Glomerular endothelial cell (primary cell): ENCODE results near the gene KRTAP5-7. TPM values are rescaled to one million over a fixed set of nuclear protein-coding genes. Genes with fewer than 3 reads are reported as not detected.
"Not testable (repeated sequence)": the region's sequence is repeated elsewhere in the genome, so short reads cannot be mapped to it uniquely, and the experiment has no call there.

Source experiments
- DNase-seq: peaks from one replicate; pipeline ENCODE4 v3.0.0-alpha.2; 2011; ENCODE audit warnings: low read depth, low spot score; ENCODE audit errors: extremely low read depth
- total RNA-seq: library from RNA; depleted of rRNA; stranded (reverse); fragments of >200 nt; gene quantifications from 2 replicates; pipeline ENCODE4 v1.2.3, GENCODE V29; 2015

The KRTAP5-7 gene
- total RNA-seq, 1 donor from 2014 or later: not detected

- no peak for DNase-seq
Measured at GRCh38 chr11:71556018-71556417, 29.0 kb downstream of the KRTAP5-7 start.

GRCh38 chr11:71557257-71557656 is 30.2 kb downstream of the KRTAP5-7 start:
- DNase-seq: no peak

GRCh38 chr11:71558996-71559395 is 31.9 kb downstream of the KRTAP5-7 start:
- DNase-seq: no peak

- DNase-seq: no peak
Measured at GRCh38 chr11:71562120-71562519, 35.1 kb downstream of the KRTAP5-7 start.

DNA sequence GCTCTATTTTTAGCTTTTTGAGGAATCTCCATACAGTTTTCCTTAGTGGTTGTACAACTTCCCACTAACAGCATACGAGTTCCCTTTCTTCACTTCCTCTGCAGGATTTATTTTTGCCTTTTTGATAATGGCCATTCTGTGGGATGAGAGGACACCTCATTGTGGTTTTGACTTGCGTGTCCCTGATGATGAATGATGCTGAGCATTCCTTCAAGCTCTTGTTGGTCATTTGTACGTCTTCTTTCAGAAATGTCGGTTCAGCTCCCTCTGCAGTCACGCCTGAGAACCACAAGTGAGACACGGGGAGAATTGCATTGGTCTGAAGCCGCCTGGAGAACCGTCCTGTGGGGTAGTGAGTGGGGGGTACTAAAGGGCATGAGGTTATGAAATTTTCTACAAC is 36.3 kb downstream of the KRTAP5-7 start:
- DNase-seq: peak; percentile 36

DNA sequence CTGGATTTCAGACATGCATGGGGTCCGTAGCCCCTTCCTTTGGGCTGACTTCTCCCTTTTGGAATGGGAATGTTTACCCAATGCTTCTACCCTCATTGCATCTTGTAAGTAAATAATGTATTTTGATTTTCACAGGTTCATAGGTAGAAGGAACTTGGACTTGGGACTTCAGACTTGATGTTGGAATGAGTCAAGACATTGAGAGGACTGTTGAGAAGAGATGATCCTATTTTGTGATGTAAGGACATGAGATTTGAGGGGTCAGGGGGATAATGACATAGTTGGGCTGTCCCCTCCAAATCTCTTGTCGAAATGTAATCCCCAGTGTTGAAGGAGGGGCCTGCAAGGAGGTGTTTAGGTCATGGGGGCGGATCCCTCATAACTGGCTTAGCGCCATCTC is 37.4 kb downstream of the KRTAP5-7 start:
- DNase-seq: no peak

DNA sequence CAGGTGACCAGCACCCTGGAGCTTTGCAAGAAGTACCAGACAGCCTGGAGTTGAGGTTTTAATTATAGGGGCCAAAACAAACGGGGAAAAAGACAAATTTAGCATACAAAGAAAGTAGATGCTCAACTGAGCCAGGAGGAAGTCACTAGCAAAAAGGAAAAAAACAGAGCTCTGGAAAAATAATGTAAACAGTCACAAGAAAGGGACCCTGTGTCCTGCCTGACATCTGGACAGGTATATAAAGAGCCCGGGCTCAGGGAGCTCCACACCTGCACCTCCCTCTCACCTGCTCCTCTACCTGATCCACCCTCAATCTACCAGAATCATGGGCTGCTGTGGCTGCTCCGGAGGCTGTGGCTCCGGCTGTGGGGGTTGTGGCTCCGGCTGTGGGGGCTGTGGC is 38.2 kb downstream of the KRTAP5-7 start, which contains the start of gene KRTAP5-10:
Gene KRTAP5-10 (plus strand): TSS at position 301 of the 400 bp plus-strand sequence. CDS start 25 bp downstream, at position 326.
- DNase-seq: no peak

- DNase-seq: no peak
Measured at GRCh38 chr11:71566081-71566620, 39.1 kb downstream of the KRTAP5-7 start.

GRCh38 chr11:71566626-71567599 is 39.8 kb downstream of the KRTAP5-7 start:
- not testable (repeated sequence) for DNase-seq

- DNase-seq: not testable (repeated sequence)
Measured at GRCh38 chr11:71567633-71568032, 40.6 kb downstream of the KRTAP5-7 start.

DNA sequence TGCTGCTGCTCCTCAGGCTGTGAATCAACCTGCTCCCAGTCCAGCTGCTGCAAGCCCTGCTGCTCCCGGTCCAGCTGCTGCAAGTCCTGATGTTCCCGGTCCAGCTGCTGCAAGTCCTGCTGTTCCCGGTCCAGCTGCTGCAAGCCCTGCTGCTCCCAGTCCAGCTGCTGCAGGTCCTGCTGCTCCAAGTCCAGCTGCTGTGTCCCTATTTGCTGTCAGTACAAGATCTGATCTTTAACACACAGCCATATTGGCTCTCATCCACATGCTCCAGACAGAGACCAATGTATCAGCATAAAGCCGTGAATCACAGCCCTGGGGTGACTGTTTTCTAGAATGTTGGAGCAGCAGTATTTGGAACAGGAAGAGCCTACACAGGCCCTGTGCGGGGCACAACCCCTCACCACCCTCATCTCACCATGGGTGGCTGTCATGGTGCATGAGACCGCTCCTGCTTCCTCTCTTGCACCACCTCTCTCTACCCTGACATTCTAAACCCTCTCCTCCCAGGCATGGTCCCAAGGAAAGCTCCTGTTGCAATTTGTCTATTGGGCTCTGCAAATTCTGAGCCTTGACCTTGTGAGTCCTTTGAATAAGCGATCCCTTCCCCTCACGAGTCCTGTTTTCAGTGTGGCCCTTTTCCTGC is 41.8 kb downstream of the KRTAP5-7 start:
- DNase-seq: no peak

- DNase-seq: not testable (repeated sequence)
Measured at GRCh38 chr11:71571101-71571850, 44.2 kb downstream of the KRTAP5-7 start.

DNA sequence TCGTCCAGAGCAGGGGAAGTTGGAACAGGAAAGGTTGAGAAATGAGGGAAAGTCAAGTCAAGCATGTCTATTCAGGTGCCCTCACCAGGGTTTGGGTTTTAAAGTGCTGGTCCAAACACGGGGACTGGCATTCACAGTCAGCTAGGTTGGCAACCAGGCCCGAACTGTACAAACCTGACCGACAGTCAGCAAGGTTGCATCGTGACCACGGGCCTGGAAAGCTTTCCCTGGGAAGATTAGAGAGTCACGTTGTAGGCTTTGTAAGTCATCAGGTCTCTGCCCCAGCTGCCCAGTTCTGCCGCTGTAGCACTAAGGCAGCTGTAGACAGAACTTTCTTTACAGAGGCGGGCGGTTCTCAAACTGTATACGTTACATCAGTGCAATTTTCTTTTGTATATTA is 45.7 kb downstream of the KRTAP5-7 start:
- DNase-seq: no peak

DNA sequence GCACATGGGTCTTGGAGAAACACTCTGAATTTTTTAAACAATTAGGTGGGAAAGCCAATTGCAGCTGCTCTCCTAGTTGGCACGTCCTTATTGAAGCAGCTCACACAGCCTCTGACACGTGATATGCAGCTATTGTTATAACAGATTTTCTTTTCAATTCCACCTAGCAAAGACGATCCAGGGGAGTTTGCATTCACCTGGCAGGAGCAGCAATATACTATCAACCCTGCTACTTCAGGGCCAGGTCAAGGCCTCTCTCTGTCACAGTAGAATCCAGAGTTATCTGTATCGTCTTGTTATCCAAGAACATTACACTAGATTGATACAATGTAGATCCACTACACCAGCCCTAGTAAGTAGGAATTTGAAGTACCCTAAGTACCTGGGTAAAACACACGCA is 47.4 kb downstream of the KRTAP5-7 start:
- DNase-seq: no peak

DNA sequence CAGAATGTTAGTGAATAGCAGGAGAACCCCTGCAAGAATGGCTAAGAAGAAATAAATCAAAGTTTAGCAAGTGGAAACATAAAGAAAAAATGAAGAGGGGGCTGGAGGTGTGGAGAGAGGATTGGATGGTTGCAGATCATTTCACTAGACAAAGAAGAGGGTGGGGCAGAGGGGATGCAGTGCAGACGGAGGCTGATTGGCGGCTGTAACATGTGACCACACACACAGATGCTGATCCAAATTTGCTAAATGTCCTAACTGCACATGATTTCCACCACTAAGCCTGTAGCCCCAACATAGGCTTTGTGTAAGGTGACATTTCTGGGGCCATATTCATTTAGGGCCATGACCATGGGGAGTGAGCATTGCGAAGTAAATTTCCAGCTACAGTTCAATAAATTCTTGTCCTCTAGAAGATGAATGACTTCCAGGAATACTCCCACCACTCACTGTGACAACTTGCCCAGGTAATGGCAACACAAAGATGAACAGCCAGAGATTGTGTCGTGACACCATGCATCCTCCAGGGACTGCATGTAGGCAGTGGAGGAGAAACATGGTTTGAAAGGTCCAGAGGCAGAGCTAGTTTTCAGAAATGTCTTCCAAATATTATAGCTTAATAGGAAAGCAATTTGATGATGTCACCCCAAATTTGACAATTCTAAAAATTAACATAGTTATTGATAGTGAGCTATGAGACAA is 48.8 kb downstream of the KRTAP5-7 start:
- no peak for DNase-seq

- not testable (repeated sequence) for DNase-seq
Measured at GRCh38 chr11:71576688-71577465, 49.8 kb downstream of the KRTAP5-7 start.

- no peak for DNase-seq
Measured at GRCh38 chr11:71577469-71578004, 50.5 kb downstream of the KRTAP5-7 start.
